Endodermal cell (in vitro differentiated cells): ENCODE measurements around the gene RPS6KA2. TPM values are rescaled to one million over a fixed set of nuclear protein-coding genes. Genes with fewer than 3 reads are reported as not detected.

Experiments
- DNase-seq: peaks from one replicate; pipeline ENCODE4 v3.0.0-alpha.2; 2017
- H3K27ac ChIP-seq: 2 replicates; pipeline ENCODE4 v1.5.1; 2013; ENCODE audit warnings: mild to moderate bottlenecking, low read depth, low read length, moderate library complexity
- H3K27me3 ChIP-seq: 2 replicates; pipeline ENCODE4 v1.6.1; 2013; ENCODE audit warnings: mild to moderate bottlenecking, low read length, moderate library complexity; ENCODE audit not compliant: insufficient read depth, control insufficient read depth, poor library complexity, severe bottlenecking
- H3K36me3 ChIP-seq: 2 replicates; pipeline ENCODE4 v1.7.0; 2013; ENCODE audit warnings: mild to moderate bottlenecking, low read length, moderate library complexity; ENCODE audit not compliant: control insufficient read depth, insufficient read depth
- H3K4me1 ChIP-seq: one replicate; pipeline ENCODE4 v1.7.0; 2013; ENCODE audit warnings: low read length; ENCODE audit not compliant: control insufficient read depth, insufficient read depth
- H3K4me3 ChIP-seq: 2 replicates; pipeline ENCODE4 v1.5.1; 2013; ENCODE audit warnings: mild to moderate bottlenecking, low read length, moderate library complexity
- H3K9ac ChIP-seq: 2 replicates; pipeline ENCODE4 v1.6.1; 2013; ENCODE audit warnings: mild to moderate bottlenecking, low read length, moderate library complexity; ENCODE audit not compliant: poor library complexity, severe bottlenecking; ENCODE audit errors: extremely low read depth
- H3K9me3 ChIP-seq: 2 replicates; pipeline ENCODE4 v1.6.1; 2013; ENCODE audit warnings: mild to moderate bottlenecking, low read length, moderate library complexity; ENCODE audit not compliant: control insufficient read depth
- H3K27ac Mint-ChIP-seq: 2 replicates; pipeline ENCODE4 v1.8.0; 2020; ENCODE audit warnings: mixed read lengths
- H3K27me3 Mint-ChIP-seq: 2 replicates; pipeline ENCODE4 v1.8.0; 2021; ENCODE audit warnings: mild to moderate bottlenecking, mixed read lengths; ENCODE audit not compliant: insufficient read depth
- H3K36me3 Mint-ChIP-seq: 2 replicates; pipeline ENCODE4 v1.8.0; 2020; ENCODE audit warnings: low read depth, mixed read lengths
- H3K4me1 Mint-ChIP-seq: 2 replicates; pipeline ENCODE4 v1.8.0; 2020; ENCODE audit warnings: mixed read lengths
- H3K4me3 Mint-ChIP-seq: 2 replicates; pipeline ENCODE4 v1.8.0; 2020; ENCODE audit warnings: mild to moderate bottlenecking, moderate library complexity, mixed read lengths
- H3K9me3 Mint-ChIP-seq: 2 replicates; pipeline ENCODE4 v1.8.0; 2020; ENCODE audit warnings: mild to moderate bottlenecking, mixed read lengths
- CTCF ChIP-seq: fragments of 200-600 bp; sonication (generic); conservative IDR thresholded peaks from 2 replicates; pipeline ENCODE4 v1.5.0; 2021; ENCODE audit warnings: antibody characterized with exemption, mild to moderate bottlenecking
- WGBS, 2 experiments: methylation state at CpG; one replicate each; pipeline versions ENCODE4 v1.1.5 to v1.1.7; 2013; ENCODE audit warnings: missing lambda C conversion rate in 2 of 2, mixed read lengths in 1 of 2; ENCODE audit not compliant: insufficient coverage in 1 of 2, insufficient read length in 1 of 2; 5-methylcytosine and 5-hydroxymethylcytosine counted together
- total RNA-seq, 2 donors: library from RNA; stranded (reverse); fragmentation: NEBNext Ultra II Directional in 1 of 2; extraction: Animal tissue kit (Norgen Biotek cat#: 25700) in 1 of 2; gene quantifications; 2 replicates in 1 of 2; 3 replicates in 1 of 2; pipeline ENCODE4 v1.2.1, GENCODE V29; 2021

Gene RPS6KA2
- total RNA-seq, 2 donors from 2014 or later: 17.9 to 23.9 TPM

GRCh38 chr6:166620478-166621113 is 6.5 kb downstream of the RPS6KA2 start:
- no peaks in the 10 kb centered on the region for H3K4me1 ChIP-seq
- peaks cover 3% of the 10 kb centered on the region for H3K27me3 ChIP-seq
- H3K36me3 Mint-ChIP-seq: peaks cover 14% of the 10 kb centered on the region
- H3K27me3 Mint-ChIP-seq: peaks cover 8% of the 10 kb centered on the region
- peaks cover 11% of the 10 kb centered on the region for H3K4me1 Mint-ChIP-seq
- no peak for DNase-seq
- H3K9ac ChIP-seq: no peak overlapping the region
- H3K36me3 ChIP-seq: peaks cover 4% of the 10 kb centered on the region
- no peaks in the 10 kb centered on the region for H3K9me3 ChIP-seq
- H3K4me3 ChIP-seq: no peak overlapping the region
- H3K27ac ChIP-seq: no peak overlapping the region
- WGBS, 2 experiments: 78 to 79% methylated on average over 7 to 8 of the region's 8 CpGs
- H3K27ac Mint-ChIP-seq: no peak overlapping the region
- no peak overlapping the region for H3K4me3 Mint-ChIP-seq
- H3K9me3 Mint-ChIP-seq: no peaks in the 10 kb centered on the region
- no peak for TF ChIP-seq CTCF

GRCh38 chr6:166619912-166620311 is 7.1 kb downstream of the RPS6KA2 start:
- Mint-ChIP-seq H3K27ac (no peak overlapping the region), H3K4me3 (no peak overlapping the region), H3K27me3 (peaks cover 2% of the 10 kb centered on the region), H3K9me3 (no peaks in the 10 kb centered on the region), H3K4me1 (peaks cover 14% of the 10 kb centered on the region), H3K36me3 (peaks cover 14% of the 10 kb centered on the region)
- H3K4me3 ChIP-seq: no peak overlapping the region
- DNase-seq: peak; percentile 30
- no peak for TF ChIP-seq CTCF
- H3K9ac ChIP-seq: no peak overlapping the region
- peaks cover 2% of the 10 kb centered on the region for H3K4me1 ChIP-seq
- H3K27me3 ChIP-seq: no peaks in the 10 kb centered on the region
- 86 to 91% methylated on average over 3 of the region's 3 CpGs for WGBS, 2 experiments
- H3K36me3 ChIP-seq: peaks cover 4% of the 10 kb centered on the region
- no peaks in the 10 kb centered on the region for H3K9me3 ChIP-seq
- H3K27ac ChIP-seq: no peak overlapping the region

- peak; percentile 52 for DNase-seq
- TF ChIP-seq CTCF: no peak
- Mint-ChIP-seq H3K4me1 (peaks cover 20% of the 10 kb centered on the region), H3K27ac (no peak overlapping the region), H3K27me3 (no peaks in the 10 kb centered on the region), H3K4me3 (no peak overlapping the region), H3K9me3 (no peaks in the 10 kb centered on the region), H3K36me3 (peaks cover 14% of the 10 kb centered on the region)
- WGBS, 2 experiments: 94 to 97% methylated on average over 23 to 27 of the region's 27 CpGs
- Histone ChIP-seq H3K27me3 (no peaks in the 10 kb centered on the region), H3K9me3 (no peaks in the 10 kb centered on the region), H3K36me3 (peaks cover 4% of the 10 kb centered on the region), H3K4me1 (peaks cover 2% of the 10 kb centered on the region), H3K27ac (no peak overlapping the region), H3K9ac (no peak overlapping the region), H3K4me3 (no peak overlapping the region)
Measured at GRCh38 chr6:166618866-166619761, 7.9 kb downstream of the RPS6KA2 start.
